NCI-H2196 treated with DMSO at 0.1 percent for 48 hours (cell line): ENCODE results near the gene COG4.
"Not testable (repeated sequence)": the region's sequence is repeated elsewhere in the genome, so short reads cannot be mapped to it uniquely, and the experiment has no call there.

ENCODE experiments used
- DNase-seq: peaks from one replicate; lab custom pipeline; 2025; ENCODE audit not compliant: unreplicated experiment; lab: John Stamatoyannopoulos, UW

COG4 gene

DNA sequence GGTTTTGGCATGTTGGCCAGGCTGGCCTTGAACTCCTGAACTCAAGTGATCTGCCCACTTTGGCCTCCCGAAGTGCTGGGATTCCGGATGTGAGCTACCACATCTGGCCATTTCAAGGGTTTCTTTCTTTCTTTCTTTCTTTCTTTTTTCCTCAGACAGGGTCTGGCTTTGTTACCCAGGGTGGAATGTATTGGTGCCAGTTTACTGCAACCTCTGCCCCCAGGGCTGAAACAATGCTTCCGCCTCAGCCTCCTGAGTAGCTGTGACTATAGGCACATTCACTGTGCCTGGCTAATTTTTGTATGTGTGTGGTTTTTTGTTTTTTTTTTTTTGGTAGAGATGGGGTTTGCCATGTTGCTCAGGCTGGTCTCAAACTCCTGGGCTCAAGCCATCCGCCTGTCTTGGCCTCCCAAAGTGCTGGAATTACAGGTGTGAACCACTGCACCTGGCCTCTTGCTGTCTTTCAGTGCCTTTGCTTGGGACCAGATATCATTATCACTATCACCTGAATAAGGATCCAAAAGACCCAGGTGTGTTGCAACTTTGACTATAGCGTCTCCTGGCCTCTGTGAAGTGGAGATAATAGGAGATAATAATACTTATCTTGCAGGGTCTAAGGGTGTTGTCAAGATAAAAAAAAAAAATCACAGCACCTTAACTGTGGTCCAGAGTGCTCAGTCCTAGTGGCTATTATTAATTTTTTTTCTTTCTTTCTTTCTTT, 65.7 kb downstream of the COG4 start:
- no peak for DNase-seq

DNA sequence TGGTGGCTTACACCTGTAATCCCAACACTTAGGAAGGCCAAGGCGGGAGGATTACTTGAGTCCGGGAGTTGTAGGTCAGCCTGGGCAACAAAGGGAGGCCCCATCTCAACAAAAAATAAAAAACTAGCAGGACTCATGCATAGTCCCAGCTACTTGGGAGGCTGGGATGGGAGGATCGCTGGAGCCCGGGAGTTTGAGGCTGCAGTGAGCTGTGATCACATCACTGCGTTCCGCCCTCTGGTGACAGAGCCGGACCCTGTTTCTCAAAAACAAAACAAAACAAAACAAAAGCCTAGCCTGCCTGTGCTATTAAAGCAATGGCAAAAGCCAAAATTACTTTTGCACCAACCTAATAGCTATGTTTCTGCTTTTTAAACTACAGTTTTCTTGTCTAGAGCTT, 67.4 kb downstream of the COG4 start:
- no peak for DNase-seq

DNA sequence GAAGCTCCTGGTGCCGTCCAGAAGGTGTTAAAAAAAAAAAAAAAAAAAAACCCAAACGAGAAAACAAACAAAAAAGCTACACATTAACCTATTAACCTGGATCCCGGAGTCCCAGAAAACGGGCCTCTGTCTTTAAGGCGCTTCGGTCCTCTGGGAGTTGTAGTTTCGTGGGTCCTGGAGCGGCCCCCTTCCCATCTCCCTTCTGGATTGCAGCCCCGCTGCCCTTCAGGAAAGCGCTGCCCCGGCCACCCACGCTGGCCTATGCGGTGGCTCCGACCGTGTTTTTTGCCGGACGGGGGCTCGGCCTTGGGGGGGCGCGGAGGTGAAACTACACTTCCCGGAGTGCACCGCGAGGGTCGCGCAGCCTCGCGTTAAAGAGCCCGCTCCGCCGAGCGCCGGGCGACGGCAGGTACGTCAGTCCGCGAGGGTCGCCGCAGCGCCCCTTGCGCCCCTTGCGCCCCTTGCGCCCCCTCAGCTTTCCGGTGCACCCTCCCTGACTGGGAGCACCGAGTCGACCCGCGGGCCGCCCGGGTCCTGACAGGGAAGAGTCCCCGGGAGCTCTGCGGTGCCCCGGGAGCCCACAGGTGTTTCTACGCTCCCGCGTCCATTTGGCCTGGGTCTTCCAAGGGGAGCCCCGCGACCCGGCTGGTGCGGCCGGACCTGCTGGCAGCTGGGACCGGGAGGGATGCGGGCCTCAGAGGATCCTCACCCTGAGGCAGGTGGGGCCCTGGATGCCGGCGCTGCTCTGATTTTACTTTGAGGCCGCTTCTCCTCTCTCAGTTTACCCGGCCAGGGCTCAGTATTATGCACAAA, 68.9 kb downstream of the COG4 start, which contains the start of gene FCSK:
TSS of gene FCSK (plus strand) at position 374 of the 813 bp plus-strand sequence. CDS start 8,596 bp downstream, outside the sequence.
- no peak for DNase-seq

DNA sequence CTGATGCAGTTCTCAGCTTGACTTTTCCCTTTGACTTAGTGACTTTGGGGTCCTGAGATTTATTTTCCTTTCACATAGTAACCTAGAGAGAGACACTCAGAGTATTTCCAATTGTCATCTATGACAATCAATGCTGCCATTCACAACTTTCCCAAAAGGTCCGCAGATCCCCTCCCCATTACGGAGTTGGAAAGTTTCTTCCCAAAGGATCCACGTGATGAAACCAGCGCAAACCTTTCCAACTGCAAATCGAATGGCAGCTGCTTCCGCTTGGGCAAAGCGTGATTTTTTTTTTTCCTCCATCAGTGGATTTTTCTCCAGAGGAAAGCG, 69.5 kb downstream of the COG4 start:
- no peak for DNase-seq

DNA sequence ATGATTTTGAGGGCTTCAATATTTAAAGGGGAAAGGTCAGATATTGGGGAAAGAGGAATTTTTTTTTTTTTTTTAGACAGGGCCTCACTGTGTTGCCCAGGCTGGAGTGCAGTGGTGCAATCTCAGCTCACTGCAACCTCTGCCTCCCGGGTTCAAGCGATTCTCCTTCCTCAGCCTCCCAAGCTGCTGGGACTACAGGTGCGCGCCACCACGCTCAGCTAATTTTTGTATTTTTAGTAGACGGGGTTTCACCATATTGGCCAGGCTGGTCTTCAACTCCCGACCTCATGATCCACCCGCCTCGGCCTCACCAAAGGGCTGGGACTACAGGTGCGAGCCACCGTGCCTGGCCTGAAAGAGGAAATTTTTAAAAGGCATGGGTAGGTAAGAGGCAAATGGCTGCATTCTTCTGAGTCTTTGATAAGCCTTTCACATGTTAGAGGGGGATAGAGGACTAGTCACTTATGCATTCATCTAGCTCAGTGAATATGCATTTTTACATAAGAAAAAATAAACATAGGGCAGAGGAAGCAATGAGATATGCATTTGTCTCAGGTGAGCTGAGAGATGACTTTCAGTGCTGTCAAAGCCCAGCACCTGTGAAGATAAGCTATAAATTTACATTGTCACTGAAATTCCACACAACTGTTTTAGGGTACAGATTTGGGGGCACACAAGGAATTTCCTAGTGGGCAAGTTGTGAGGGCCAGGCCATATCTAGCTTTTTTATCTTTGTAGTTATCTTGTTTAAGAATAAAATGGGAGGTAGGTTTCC, 70.0 kb downstream of the COG4 start:
- no peak for DNase-seq

DNA sequence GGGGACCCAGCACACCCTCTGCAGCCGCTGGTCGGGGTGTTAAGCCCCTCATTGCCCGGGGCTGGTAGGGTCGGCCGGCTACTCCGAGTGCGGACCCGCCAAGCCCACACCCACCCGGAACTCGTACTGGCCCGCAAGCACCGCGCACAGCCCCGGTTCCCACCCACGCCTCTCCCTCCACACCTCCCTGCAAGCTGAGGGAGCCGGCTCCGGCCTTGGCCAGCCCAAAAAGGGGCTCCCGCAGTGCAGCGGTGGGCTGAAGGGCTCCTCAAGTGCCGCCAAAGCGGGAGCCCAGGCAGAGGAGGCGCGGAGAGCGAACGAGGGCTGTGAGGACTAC, 72.4 kb downstream of the COG4 start:
- DNase-seq, result not testable (repeated sequence)

DNA sequence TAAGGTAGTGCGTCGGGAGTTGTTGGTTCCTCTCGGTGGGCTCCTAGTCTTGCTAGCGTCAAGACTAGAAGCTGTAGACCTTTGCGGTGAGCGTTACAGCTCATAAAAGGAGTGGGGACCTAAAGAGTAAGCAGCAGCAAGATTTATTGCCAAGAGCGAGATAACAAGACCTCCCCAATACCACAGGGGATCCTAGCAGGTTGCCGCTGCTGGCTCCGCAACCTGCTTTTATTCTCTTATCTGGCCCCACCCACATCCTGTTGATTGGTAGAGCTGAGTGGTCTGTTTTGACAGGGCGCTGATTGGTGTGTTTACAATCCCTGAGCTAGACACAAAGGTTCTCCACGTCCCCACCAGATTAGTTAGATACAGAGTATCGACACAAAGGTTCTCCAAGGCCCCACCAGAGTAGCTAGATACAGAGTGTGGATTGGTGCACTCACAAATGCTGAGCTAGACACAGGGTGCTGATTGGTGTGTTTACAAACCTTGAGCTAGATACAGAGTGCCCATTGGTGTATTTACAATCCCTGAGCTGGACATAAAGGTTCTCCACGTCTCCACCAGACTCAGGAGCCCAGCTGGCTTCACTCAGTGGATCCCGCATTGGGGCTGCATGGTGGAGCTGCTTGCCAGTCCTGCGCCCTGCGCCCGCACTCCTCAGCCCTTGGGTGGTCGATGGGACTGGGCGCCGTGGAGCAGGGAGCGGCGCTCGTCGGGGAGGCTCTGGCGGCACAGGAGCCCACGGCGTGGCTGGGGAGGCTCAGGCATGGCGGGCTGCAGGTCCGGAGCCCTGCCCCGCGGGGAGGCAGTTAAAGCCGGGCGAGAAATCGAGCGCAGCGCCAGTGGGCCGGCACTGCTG, 73.0 kb downstream of the COG4 start:
- not testable (repeated sequence) for DNase-seq

DNA sequence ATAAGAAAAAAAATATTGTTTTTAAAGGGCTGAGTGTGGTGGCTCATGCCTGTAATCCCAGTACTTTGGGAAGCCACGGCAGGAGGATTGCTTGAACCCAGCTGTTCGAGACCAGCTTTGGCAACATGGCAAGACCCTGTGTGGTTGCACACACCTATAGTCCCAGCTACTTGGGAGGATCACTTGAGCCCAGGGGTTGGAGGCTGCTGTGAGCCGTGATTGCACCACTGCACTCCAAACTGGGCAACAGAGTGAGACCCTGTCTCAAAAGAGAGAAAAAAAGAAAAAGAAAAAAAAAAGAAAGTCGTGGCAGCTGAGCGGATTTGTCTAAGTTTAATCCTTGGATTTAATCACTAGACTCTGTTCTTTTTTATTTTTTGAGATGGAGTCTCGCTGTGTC, 75.3 kb downstream of the COG4 start:
- no peak for DNase-seq

DNA sequence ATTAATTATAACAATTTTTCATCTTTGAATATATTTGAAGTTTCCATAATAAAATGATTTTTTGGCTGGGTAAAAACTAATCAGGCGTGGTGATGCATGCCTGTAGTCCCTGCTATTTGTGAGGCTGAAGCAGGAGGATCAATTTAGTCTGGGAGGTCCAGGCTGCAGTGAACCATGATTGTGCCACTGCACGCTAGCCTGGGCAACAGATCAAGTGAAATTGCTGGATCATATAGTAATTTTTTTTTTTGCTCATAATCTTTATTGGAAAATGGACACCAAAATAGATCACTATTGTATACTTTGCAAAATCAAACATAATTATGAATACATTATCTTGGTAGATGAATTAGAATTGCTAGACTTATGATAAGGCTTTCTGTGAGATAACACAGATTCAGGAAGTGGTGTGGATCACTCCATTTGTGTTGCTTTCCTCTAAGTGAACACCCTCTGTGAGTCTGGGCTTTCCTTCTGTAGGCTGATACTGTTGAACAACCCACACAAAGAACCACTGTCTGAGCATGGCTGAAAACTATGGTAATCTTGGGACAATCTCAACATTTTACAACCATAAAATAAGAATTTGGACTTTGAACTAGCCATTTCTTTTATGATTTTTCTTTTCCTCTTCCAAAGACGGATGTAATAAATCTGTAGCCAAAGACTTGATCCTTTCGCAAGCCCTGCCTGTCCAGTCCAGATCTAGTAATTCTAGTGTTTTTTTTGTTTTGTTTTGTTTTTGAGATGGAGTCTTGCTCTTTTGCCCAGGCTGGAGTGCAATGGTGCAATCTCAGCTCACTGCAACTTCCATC, 78.9 kb downstream of the COG4 start:
- DNase-seq, result no peak

DNA sequence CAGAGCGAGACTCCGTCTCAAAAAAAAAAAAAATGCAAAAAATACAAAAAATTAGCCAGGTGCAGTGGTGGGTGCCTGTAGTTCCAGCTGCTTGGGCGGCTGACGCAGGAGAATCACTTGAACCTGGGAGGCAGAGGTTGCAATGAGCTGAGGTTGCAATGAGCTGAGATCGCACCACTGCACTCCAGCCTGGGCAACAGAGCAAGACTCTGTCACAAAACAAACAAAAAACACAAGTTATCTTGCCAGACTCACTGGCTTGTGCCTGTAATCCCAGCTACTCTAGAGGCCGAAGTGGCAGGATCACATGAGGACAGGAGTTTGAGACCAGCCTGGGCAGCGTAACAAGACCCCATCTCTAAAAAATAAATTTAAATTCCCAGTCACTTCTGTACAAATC, 81.0 kb downstream of the COG4 start:
- DNase-seq, result no peak

DNA sequence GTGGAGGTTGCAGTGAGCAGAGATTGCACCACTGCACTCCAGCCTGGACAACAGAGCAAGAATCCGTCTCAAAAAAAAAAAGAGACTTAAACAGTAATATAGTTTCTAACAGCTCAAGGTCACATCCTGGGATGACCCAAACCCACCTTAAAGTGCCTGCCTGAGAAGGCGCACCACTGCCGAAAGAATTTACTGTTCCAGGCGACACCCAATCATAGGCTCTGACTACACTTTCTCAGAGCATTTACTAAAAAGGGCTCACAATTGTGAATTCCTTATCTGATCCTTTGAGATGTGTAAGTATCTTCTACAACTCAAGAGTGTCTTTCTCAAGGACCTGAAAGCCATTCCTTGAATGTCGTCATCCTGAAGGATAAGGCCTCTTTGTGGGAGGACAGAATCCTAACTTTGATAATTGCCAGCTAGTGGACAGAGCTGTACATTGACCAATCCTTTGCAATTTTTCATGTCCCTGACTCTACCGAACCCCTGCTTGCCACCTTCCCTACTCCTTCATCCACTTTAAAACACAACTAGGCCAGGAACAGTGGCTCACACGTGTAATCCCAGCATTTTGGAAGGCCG, 81.9 kb downstream of the COG4 start:
- no peak for DNase-seq

DNA sequence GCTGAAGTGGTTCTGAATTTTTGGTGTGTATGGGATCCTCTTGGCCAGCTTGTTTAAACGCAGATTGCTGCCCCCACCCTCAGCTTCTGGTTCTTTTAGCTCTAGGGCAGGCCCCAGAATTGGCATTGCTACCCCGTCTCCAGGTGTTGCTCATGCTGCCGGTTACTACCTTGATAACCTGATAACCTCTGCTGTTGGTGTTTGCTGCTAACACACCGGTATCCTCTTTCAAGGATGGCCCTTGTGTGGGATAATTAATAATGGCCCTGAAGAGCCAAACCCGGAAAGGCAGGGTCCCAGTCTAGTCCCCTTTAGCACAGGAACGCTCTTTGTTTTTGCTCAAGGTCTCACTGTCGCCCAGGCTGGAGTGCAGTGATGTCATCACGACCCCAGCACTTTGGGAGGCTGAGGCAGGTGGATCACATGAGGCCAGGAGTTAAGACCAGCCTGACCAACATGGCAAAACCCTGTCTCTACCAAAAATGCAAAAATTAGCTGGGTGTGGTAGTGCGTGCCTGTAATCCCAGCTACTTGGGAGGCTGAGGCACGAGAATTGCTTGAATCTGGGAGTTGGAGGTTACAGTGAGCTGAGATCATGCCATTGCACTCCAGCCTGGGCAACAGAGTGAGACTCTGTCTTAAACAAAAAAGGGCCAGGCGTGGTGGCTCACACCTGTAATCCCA, 83.2 kb downstream of the COG4 start:
- DNase-seq, result peak; percentile 51

DNA sequence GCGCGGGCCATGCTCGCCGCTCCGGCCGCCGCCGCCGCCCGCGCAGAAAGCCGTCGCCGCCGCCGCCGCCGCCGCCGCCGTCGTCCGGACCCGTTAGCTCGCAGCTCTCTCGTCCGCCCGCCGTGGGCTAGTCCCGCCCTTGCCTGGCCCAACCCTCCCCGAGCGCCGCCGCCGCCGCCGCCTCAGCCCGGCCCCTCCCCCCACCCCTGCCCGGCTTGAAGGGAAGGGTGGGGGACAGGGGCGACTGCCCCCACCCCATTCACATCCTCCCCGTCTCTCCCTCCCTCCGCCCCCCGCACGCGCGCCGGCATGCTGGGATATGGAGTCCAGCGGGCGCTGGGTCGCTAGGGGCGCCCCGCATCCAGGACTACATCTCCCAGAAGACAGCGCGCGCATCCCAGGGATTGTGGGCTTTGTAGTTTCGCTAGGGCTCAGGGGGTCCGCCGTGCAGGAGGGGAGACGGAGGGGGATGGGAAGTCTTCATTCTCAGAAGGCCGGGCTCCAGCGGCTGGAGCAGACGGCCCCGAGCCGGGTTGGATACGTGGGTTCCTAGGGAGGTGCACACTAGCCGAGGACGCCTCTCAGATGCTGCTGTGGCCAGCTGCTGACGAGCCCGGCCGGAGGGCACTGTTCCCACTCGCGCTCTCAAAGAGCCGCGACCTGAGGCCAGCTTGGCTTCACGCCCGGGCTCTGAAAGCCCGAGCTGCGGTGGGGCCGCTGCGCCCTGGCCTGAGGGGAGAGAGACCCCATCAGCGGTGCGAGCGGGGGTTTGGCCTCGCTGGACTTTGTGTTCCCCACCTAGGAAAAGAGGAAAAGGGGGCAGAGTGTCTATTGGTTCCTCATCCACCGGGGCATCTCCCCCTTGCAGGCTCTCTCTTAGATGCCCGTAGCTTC, 84.1 kb downstream of the COG4 start, which contains the start of gene ST3GAL2:
TSS of gene ST3GAL2 (minus strand) at position 132 of the 894 bp plus-strand sequence. CDS start 40,570 bp downstream, outside the sequence.
- peak; percentile 56 for DNase-seq

DNA sequence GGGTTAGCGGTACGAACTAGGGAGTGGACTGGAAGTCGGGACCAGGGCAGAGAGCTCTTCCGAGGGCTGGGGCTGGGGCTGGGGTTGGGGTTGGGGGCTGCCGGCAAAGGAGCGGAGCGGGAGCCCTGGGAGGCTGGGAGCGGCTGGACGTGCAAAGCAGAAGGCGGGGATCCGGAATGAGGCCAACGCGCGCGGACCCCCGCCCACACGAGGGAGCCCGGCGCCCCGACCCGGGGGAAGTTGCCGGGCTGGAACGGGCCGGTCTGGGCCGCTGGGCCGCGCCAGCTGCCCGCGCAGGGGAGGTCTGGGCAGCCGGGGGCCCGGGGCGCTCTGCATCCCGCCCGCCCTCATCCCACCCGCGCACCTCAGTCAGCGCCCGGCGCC, 84.8 kb downstream of the COG4 start:
- DNase-seq, result no peak

DNA sequence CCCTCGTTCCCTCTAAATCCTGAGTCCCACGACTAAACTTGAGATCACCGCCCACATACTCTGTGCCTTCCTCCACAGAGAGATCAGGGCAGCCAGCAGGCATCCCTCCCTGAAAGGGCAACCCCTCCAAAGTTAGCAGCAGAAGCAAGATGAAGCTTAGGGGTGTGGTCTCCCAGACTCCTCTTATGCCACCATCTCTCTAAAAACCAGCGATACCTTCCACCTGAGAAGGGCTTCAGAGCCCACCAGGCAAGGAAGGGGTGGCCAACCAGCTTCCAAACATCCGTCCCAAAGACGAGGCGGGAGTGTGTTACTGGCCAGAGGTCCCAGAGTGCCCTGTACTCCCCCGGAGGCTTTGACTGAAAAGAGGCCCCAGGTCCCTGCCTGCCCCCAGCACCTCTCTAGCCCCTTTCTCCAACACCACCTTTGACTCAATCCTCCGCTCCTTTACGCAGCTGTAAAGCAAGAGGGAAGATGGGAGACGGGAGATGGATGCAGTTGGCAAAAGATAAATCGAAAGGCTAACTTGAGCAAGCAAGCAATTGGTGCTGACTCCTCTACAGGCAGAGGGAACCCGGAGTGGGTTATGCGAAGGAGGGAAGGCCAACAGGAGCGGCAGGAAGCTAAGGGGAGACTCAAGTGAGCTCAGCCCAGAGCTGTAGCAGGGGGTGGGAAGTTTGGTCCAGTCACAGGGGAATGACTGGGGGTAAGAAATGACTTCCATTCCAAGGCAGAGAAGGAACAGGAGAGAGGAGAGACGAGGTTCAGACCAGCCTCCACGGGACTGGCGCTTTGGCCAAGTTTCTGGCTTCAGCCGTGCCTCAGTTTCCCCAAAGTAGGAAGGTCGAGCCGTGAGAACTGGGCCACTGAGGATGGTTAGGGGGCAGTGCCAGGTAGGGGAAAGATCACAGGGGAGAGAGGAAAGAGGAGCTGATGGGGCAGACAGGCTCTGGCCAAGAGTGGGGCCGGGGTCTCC, 85.5 kb downstream of the COG4 start:
- no peak for DNase-seq

DNA sequence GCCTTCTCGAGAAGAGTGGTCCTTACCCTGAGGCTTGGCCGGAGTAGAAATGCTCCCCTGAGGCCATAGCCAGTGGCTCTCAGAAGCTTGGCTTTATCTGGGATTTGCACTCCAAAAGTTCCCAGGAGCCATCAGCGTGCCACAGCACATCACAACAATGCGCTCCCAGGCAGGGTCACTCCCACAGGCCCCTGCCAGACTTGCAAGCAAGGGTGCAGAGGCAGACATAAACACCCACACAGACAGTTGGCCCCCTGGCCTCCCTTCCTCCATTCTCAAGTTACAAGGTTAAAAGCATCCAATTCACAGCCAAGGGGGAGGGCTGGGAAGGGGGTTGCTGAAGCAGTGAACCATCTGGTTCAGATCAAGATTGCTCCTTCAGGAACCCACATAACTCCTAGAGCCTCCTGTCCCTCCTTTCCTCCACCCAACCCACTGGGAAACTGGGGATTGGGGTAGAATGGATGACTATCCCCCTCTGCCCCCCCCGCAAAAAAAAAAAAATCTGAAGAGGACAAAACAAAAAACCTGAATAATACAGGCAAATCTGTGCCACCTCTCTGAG, 86.3 kb downstream of the COG4 start:
- no peak for DNase-seq
